Right lung (tissue), 5 donors: ENCODE measurements around the gene DICER1. TPM values are rescaled to one million over a fixed set of nuclear protein-coding genes. Genes with fewer than 3 reads are reported as not detected.

Source experiments
- DNase-seq, 2 donors: peaks; one replicate each; pipeline ENCODE4 v3.0.0-alpha.2; 2013
- polyA plus RNA-seq, 5 donors: library from polyadenylated mRNA; unstranded; fragments of 120-200 nt; gene quantifications; one replicate each; pipeline versions ENCODE4 v1.2.1 to v1.2.3, GENCODE V29; 2013; ENCODE audit warnings: inconsistent platforms in 1 of 5, low replicate concordance in 1 of 5; ENCODE audit not compliant: insufficient read length in 5 of 5, insufficient read depth in 1 of 5

The DICER1 gene
- polyA plus RNA-seq, 5 donors: 32.2 to 56.8 (median 49.6) TPM

GRCh38 chr14:95062220-95062619 lies 95.1 kb downstream of the DICER1 start:
- no peak for DNase-seq

GRCh38 chr14:95061317-95062093 lies 95.8 kb downstream of the DICER1 start:
- DNase-seq: no peak

- no peak for DNase-seq
Measured at GRCh38 chr14:95059126-95059525, 98.2 kb downstream of the DICER1 start.

- DNase-seq: no peak
Measured at GRCh38 chr14:95058491-95058890, 98.8 kb downstream of the DICER1 start.

GRCh38 chr14:95057851-95058250 lies 99.5 kb downstream of the DICER1 start:
- no peak for DNase-seq

- no peak for DNase-seq
Measured at GRCh38 chr14:95057147-95057546, 100.2 kb downstream of the DICER1 start.

- DNase-seq: no peak
Measured at GRCh38 chr14:95056476-95056875, 100.9 kb downstream of the DICER1 start.

- no peak for DNase-seq
Measured at GRCh38 chr14:95055318-95055717, 102.0 kb downstream of the DICER1 start.

GRCh38 chr14:95054346-95055280 lies 102.7 kb downstream of the DICER1 start:
- no peak for DNase-seq

GRCh38 chr14:95052016-95052585 lies 105.2 kb downstream of the DICER1 start:
- DNase-seq: no peak

GRCh38 chr14:95049952-95050351 lies 107.4 kb downstream of the DICER1 start:
- no peak for DNase-seq

GRCh38 chr14:95048771-95049312 lies 108.5 kb downstream of the DICER1 start:
- DNase-seq: no peak

- DNase-seq: no peak
Measured at GRCh38 chr14:95047754-95048153, 109.6 kb downstream of the DICER1 start.

- DNase-seq: peak in 1 of 2 donors; percentile 19
Measured at GRCh38 chr14:95046711-95047681, 110.3 kb downstream of the DICER1 start.

- no peak for DNase-seq
Measured at GRCh38 chr14:95045836-95046430, 111.4 kb downstream of the DICER1 start.

GRCh38 chr14:95045106-95045701 lies 112.1 kb downstream of the DICER1 start:
- no peak for DNase-seq

- DNase-seq: no peak
Measured at GRCh38 chr14:95044463-95045105, 112.7 kb downstream of the DICER1 start.

- DNase-seq: no peak
Measured at GRCh38 chr14:95043732-95044462, 113.4 kb downstream of the DICER1 start.

- DNase-seq: no peak
Measured at GRCh38 chr14:95043314-95043713, 114.0 kb downstream of the DICER1 start.
